Pulmonary artery endothelial cell (primary cell): ENCODE results near the gene FGF6. TPM values are rescaled to one million over a fixed set of nuclear protein-coding genes. Genes with fewer than 3 reads are reported as not detected.

Experiments
- DNase-seq: peaks from one replicate; pipeline ENCODE4 v3.0.0-alpha.2; 2011; ENCODE audit warnings: low read depth, low spot score
- total RNA-seq: library from RNA; depleted of rRNA; stranded (reverse); fragments of >200 nt; gene quantifications from 2 replicates; pipeline ENCODE4 v1.2.3, GENCODE V29; 2014

Gene FGF6
- total RNA-seq, 1 donor from 2014 or later = not detected

DNA sequence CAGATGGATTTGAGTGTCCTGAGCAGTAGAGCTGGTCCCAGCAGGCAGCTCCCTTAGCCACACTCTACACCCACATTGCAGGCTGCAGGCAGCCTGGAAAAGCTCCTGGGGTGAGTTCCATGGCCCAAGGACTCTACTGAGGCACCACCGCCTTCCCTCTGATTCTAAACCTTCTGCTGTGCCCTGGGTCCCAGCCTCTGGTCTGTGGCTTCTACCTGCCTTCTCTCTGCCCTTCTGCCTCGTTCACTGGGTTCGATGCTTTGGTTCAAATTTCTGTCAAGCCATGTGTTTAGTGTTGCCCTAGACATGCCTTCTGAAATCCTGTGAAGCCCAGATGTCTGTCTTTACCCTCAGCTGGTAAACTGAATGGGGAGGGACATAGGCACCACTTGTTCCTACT is 1.5 kb upstream of the FGF6 start:
- no peak for DNase-seq

DNA sequence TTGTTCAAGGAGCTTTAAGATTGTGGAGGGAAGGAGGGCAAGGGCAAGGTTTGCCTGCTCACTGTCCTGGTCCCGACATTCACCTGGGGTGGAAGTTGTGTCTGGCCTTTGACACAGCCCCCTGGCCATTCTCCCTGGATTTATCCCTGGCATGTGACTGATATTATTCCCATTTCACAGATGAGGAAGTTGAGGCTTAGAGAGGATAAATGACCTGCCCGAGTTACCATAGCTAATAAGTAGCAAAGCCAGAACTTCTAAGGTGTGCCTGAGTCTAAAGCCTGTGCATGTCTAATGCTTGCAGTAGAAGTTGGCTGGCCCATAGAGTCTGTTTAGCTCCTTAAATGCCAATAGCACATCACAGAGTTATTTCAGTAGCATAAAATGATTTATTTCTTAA is 720 bp upstream of the FGF6 start:
- no peak for DNase-seq

DNA sequence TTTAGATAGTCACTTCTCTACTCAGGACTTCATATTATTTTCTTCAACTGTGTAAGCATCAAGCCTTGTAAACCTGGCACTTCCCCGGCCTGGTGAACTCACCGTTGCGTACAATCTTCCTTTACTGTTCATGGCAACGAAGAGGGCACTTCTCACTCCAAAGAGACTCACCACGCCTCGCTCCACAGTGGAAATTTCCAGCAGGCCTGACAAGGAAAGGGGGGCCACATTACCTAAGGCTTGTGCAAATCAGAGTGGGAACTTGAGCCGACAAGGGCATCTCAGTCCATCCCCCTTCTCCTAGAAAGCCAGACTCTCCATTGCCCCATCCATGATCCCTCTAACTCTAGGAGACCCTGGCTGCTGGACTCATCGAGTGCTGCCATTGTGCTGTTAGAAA is 1.6 kb downstream of the FGF6 start:
- DNase-seq = no peak

DNA sequence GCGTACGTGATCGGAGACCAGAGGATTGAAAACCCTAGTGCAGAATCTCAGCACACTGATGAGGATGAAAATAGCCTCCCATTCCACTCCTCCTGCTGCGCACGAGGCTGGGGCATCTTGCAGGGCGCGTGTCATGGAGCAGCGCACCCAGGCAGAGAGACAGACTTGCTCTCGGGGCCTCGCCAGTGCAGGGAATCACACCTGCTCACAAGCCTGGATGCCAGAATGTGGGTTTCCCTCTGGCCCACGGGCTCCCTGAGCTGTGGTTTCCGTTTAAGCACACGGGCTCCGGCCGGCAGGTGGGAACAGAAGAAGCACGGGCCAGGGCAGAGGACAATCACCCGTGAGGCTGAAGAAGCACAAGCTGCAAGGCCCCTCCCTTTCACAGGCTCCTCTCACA is 2.0 kb downstream of the FGF6 start:
- no peak for DNase-seq

DNA sequence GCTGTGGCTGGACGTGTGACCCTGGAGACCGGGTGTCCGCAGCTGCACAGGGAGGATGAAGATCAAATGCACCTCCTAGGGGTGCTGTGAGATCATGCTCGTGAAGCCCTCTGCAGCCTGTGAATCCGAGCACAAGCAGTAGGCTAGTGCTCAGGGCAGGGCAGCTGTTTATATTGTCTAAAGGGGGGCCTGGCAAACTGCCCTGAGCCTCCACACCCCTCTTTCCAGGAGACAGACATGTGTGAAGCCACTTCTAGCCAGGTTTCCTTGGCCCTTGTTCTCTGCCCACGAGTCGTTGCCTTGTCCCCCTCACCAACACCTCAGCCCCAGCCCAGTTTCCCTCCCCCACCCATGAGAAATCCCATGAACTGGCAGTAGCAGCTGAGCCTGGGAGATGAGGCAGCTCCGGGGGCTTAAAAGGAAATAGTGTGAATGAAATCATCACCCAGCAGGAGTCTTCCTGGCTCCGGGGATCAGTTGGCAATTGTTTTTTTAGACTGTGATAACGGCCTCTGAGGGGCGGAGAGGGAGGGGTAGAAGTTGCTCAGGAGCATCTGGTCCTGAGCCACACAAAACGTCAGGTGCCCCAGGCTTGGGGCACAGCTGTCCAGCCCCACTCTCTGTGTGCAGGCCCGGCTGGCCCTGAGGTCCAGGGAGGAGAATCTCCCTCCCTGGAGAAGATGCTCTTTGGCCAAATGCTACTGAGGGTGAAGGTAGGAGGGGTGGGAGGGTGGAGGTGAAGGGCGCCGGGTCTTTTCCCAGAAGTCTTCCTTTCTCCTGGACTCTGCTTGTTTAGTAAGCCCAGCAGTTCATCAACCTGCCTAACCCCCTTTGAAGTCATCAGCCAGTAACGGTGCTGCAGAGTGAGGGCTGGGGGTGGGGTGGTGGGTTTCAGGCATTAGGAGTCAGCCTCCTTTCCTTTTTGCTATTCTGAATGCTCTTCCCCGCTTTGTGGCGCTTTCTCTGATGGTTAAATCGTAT is 4.0 kb downstream of the FGF6 start:
- DNase-seq = no peak

DNA sequence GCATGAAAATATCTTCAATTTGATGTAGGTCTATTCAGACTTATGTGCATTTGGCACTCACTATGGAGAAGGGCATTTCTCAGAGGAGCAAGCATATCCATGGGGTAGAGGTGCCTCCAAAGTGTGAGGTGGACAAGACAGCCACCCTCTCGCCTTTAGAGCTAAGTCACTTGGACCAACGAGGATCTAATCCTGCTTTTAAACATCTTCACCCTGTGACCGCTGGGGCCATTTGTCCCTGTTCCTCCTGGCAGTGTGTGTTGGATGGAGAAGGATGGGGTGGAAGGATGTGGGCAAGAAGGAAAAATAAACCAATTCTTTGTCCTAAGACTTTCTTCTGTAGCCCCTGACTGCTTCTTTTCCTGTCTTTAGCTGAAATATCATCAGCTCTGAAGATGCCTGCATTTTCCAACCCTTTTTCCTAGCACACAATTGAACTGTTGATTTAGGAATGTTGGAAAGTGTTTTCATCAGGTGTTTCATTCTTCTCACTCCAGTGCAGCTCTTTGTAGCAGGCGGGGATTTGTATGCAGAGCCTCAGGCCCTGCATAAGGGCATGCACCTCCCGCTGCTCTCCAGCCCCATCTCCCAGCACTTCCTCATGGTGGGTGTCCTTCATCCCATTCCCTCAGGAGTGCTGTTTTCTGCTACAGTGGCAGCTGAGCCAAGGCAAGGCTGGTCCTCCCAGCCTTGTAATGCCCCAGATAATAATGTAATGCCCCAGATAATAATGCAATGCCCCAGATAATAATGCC is 5.3 kb downstream of the FGF6 start:
- DNase-seq = no peak

DNA sequence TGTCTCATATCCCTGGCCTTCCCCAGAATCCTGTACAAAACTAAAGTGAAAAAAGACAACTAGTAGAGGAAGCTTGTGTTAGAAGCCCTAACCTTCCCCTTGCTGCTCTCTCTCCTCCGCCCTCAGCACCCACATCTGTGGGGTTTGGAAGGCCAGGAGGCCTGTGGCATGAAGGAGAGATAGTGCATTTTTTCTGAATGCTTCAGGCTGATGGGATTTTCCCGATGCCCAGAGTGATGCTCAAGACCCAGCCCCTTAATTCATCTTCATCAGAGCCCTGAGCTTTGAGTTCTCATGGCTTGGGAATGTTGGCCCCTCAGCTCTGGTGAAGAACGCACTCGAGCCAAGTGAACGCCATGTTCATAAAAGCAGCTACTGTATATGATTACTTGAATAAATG is 5.9 kb downstream of the FGF6 start:
- DNase-seq = no peak

DNA sequence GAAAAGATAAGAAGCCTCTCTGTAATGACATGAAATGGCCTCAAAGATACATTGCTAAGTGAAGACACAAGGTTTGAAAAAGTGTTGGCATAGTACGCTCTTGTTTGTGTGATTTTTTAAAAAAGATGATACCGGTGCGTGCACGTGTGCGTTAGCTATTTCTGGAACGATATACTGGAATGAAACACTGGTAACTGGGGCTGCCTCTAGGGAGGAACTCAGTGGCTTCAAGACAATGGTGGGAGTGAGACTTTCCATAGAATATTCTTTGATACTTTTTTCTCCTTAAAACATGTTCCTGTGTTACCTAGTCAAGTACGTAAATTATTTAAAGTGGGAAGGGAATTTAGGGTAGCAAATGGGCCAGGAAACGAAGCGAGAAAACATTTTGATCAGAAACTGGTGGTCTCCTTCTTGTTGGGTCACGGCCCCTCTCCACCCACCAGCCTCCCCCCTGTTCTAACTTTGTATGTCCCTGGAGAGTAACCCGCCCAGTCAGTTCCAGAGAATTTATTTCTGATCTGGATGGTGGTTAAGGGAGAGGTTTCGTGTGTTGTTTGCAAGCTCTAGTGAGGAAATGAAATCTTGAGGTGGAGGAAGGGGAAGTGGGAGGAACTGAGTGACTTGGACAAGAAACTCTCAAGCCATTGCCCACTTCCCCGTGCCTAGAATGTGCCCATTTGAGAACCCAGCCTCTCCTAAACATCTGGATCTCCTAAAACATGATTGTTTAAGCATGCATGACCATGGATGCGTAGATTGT is 6.6 kb downstream of the FGF6 start:
- DNase-seq = no peak

DNA sequence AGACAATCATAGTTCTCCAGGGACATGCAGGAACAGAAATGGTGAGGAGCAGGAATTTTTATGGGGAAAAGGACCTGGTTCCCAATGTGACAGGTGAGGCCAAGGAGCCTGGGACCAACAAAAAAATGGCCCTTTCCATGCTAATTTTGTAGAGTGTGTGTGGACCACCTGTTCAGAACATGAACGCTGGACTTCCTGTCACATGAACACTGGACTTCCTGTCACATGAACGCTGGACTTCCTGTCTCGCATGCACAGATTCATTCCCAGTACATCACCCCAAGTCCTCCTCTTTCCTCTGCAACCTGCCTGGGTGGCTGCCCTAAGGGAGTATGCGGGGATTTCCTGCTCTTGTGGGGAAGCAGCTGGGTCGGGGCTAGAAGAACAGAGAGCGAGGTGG is 10.1 kb downstream of the FGF6 start:
- DNase-seq = no peak

DNA sequence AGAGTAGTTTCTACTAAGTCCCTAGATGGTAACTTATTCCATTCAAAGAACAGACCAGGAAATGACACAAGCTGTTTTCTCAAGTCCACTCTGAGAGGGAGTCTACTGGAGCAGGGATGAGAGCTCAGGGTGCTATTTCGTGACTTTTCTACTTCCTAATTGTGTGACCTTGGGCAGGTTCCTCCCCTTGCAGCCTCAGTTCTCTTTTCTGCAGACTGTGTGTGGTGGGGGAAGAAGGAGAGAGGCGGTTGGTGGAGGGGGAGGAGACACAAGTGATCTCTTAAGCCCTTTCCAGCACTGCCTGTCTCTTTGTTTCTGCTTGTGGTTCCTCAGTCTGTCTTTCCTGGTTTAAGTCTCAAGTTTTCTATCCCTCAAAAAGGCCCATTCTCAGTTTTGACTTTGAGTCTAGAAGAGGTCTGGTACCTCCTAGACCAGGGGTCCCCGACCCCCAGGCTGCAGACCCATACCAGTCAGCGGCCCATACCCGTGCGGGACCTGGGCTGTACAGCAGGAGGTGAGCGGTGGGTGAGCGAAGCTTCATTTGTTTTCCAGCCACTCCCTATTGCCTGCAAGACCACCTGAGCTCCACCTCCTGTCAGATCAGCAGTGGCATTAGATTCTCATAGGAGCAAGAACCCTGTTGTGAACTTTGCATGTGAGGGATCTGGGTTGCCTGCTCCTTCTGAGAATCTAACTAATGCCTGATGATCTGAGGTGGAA is 10.7 kb downstream of the FGF6 start:
- DNase-seq = no peak

DNA sequence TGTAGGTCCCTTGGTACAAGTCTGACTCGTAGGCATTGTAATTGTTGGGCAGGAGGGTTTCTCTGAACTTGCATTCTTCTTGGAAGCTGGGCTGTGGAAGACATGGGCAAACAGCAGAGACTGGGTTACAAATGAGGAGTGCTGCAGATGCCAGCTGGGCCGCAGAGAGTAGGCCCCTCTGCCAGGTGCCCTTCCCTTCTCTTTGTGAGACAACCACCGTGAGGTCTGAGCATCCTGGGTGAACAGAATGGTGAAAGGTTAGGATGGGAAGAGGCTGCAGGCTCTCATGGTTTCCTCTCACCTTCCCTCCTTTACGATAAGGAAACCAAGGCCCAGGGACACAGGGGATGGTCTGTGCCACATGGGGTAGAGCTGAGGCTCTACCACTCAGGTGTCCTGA is 11.3 kb downstream of the FGF6 start:
- no peak for DNase-seq

DNA sequence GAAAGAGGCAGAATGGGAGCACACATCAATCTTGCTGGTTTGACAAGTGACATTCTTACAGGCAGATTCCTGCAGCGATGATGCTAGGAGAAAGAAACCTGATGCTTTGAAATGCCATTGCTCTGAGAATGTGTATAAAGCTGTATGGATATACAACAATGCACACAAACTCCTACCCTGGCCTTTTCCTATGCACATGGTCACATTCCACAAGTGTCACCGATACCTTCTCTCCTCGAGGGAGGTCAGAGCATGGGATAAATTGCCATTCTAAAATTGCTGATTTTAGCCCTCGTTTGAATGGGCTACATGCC is 11.9 kb downstream of the FGF6 start:
- DNase-seq = no peak

DNA sequence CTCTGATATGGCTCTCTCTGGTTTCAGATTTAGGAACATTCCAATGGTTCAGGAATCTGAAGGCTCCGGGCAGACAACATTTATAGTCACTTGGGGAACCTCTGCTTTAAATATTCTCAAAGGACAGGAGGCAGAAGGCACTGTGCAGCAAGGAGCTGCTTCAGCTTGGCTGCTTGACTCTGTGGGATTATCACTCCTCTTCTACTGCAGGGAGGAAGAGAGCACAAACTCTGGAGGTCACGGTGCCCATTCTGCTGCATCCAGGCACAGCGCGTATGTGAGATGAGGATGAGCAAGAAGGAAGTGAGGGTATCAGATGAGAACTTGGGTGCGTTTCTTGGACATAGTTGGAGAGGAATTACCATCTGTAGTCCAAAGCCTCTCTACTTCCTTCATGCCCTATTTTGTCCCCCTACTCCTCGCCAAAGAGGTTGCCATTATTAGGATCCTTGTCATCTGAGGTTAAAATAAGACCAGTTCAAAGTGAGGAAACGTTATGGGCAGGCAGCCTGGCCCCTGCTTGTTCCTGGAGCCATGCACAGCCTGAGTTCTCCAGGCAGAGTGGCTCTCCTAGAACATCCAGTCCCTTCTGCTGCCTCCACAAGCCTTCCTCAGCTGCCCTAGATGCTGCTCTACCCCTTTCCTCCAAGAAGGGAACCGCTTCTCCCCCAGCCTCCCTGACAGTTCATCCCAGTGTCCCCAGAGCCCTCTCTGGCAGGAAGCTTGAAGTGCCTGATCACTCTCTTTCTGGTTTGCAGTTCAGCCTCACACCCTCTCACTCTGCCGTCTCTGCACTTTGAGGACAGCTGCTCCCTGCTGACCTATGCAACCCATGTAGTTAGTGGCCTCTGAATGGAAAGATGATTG is 12.5 kb downstream of the FGF6 start:
- DNase-seq = no peak

DNA sequence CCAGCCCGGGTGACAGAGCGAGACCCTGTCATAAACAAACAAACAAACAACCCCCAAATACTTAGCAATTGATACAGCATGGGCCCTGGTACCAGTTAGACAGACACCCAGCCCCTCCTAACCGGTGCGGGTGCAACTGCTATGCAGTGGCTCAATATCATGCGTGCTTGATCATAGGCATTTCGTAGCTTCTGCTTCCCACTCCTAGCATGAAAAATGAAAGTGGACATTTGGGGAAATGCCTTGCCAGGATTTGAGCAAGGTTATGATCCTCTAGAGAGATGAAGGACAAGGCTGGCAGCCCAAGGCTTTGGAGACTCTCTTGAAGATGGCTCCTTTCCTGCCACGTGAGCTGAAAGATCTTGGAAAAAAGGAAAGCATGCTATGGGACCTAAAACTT is 13.7 kb downstream of the FGF6 start:
- no peak for DNase-seq

DNA sequence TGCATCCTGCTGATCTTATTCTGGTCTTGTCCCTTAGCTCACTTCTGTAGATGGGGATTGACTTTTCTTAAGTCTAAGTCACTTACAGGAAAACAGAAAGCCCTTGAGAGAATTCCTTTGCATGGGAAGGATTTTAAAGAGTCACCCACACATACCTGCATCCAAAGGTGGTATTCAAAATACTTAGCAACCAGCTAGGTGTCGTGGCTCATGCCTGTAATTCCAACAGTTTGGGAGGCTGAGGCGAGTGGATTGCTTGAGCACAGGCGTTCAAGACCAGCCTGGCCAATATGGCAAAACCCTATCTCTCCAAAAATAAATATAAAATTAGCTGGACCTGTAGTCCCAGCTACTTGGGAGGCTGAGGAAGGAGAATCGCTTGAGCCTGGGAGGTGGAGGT is 14.2 kb downstream of the FGF6 start:
- no peak for DNase-seq

DNA sequence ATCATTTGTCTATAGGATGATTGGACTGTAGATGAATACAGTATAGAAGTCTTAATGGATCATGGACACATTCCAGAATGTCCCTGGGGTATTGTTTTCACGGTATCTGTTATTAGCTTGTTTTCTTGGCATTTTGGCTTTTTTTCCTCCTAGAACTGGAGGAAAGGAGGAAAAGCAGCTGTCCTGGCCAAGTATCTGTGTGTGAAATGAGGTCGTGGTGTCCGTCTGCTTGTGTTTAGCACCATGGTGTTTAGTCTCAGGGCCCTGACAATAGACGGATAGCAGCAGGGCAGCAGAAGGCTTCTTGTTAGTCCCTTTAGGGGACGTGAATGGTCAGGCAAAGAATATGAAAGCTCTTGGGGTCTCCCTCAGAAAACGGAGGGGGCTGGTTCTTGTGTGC is 21.2 kb downstream of the FGF6 start:
- DNase-seq = no peak

DNA sequence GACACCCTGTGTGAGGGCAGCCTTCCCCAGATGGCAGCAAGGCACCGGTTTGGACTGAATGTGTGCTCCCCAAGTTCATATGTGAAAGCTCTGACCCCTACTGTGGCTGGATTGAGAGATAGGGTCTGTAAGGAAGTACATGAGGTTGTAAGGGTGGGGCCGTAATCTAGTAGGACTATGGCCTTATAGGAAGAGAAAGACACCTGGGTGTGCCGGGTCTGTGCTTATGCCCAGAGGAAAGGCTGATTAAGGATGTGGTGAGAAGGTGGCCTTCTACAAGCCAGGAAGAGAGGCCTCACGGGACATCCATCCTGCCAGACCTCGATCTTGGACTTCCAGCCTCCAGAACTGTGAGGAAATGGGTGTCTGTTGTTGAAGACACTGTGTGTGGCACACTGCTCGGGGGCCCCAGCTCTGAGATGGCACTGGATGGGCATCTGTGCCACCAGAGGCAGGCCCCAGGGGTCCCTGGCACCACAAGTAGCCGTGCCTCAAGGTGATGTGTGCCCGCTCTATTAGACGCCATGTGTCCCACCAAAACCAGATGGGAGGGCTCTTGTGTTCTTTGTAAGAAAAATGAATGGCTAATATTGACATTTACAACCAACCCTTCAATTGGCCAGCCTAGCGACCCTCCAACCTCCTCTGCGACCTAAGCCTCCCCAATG is 22.0 kb downstream of the FGF6 start:
- DNase-seq = no peak

DNA sequence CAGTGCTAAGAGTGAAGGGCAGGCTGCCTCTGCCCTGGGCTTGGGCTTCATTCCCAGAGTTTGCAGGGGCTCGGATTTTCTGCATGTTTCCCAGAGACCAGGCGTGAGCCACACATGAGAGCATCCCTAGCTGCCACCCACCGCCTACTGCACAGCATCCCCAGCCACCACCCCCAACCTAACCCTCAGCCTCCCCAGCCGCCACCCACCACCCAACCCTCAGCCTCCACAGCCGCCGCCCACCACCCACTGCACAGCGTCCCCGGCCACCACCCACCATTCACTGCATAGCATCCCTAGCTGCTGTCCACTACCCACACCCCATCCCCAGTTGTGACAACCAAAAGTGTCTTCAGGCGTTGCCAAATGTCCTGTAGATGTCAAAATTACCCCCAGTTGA is 22.6 kb downstream of the FGF6 start:
- DNase-seq = no peak

DNA sequence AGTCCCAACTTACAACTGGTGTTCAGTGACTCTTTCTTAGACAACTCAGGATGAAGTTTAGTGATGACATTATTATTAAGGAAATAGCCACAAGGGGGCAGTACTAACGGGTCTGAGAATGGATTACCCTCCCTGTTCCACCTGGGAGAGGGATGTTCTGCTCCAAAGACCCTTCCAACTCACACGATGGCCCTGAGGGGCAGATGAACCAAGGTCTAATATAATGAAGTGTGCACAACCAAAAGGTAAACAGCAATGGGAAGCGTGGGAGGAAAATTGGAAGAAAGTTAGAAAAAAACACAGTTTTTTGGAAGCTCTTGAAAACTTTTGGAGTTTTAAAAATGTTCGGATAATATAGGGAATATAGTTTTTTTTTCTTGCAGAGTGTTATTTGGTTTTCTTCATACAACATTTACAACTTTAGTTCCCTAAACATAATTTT is 24.0 kb downstream of the FGF6 start:
- no peak for DNase-seq

DNA sequence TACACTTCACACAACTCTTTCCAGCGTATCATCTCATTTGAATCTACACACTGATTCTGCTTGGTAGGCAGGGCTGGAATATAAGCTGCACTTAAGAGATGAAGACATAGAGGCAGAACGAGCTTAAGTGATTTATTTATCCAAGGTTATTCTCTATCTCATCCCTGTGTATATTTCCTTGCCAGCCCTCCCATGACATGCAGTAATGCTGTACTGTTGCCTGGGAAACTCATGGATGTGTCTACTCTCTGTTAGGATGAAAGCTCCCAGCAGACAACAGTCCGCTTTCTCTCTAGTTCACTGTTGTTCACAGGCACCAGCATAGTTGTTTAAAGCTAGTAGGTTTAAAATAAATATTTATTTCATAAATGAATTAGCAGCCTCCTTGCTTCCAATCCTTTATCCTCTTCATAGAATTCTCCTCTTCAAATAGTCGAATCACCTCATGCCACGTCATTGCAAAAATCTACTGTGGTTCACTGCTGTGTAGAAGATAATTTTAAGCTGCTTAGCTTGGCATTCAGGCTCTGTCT is 25.4 kb downstream of the FGF6 start:
- no peak for DNase-seq
